HEK293 (cell line): ENCODE data around the gene ARHGAP6.

Experiments used
- CTCF ChIA-PET: fragments of 350-600 bp; formaldehyde crosslinking; extraction: SDS; loops from one replicate; lab custom pipeline; 2021; ENCODE audit warnings: antibody characterized with exemption; lab: Yijun Ruan, JAX
- POLR2A ChIA-PET: fragments of 300-600 bp; formaldehyde crosslinking; extraction: SDS; loops from one replicate; lab custom pipeline; 2020; ENCODE audit warnings: antibody characterized with exemption, inconsistent platforms; lab: Yijun Ruan, JAX
- H3K27ac ChIP-seq: fragments of 200-500 bp; sonication (Bioruptor generic); 2 replicates; pipeline ENCODE4 v1.5.1; 2014; ENCODE audit warnings: low read depth, low read length, control low read depth, inconsistent platforms; ENCODE audit errors: extremely low read depth
- H3K36me3 ChIP-seq, 2 experiments: fragments of 200-500 bp in 1 of 2; sonication (Bioruptor generic) in 1 of 2; 1 replicate in 1 of 2; 2 replicates in 1 of 2; pipeline ENCODE4 v1.5.1; 2014 to 2017; ENCODE audit warnings: inconsistent platforms in 2 of 2, low read length in 2 of 2; ENCODE audit not compliant: control insufficient read depth in 2 of 2, insufficient read depth in 1 of 2
- H3K4me1 ChIP-seq: fragments of 200-500 bp; sonication (Bioruptor generic); 2 replicates; pipeline ENCODE4 v1.5.1; 2014; ENCODE audit warnings: mild to moderate bottlenecking, low read length, inconsistent platforms; ENCODE audit not compliant: control insufficient read depth, insufficient read depth
- H3K4me3 ChIP-seq: 2 replicates; pipeline ENCODE4 v1.5.1; 2011; ENCODE audit warnings: low read depth, mild to moderate bottlenecking, control low read depth, low read length, moderate library complexity
- H3K9me3 ChIP-seq: fragments of 200-500 bp; sonication (Bioruptor generic); 2 replicates; pipeline ENCODE4 v1.5.1; 2014; ENCODE audit warnings: low read depth, low read length, inconsistent platforms; ENCODE audit not compliant: control insufficient read depth, insufficient read depth
- CTCF ChIP-seq: fragments of 450-650 bp; formaldehyde crosslinking; IDR thresholded peaks from 2 replicates; pipeline ENCODE4 v1.5.1; 2016; ENCODE audit warnings: missing biosample characterization, missing genetic modification characterization
- KLF1 ChIP-seq: fragments of 450-650 bp; formaldehyde crosslinking; IDR thresholded peaks from 2 replicates; pipeline ENCODE4 v1.5.1; 2016; ENCODE audit warnings: missing biosample characterization, missing genetic modification characterization
- PATZ1 ChIP-seq: fragments of 450-650 bp; formaldehyde crosslinking; IDR thresholded peaks from 2 replicates; pipeline ENCODE4 v1.5.1; 2016; ENCODE audit warnings: missing biosample characterization, missing genetic modification characterization
- REST ChIP-seq: fragments of 450-650 bp; formaldehyde crosslinking; IDR thresholded peaks from 2 replicates; pipeline ENCODE4 v1.5.1; 2016; ENCODE audit warnings: missing biosample characterization, missing genetic modification characterization
- ZBTB11 ChIP-seq: fragments of 450-650 bp; formaldehyde crosslinking; conservative IDR thresholded peaks from 2 replicates; pipeline ENCODE4 v1.5.1; 2016; ENCODE audit warnings: low read depth, missing biosample characterization, missing genetic modification characterization
- ZBTB7A ChIP-seq: fragments of 450-650 bp; formaldehyde crosslinking; IDR thresholded peaks from 2 replicates; pipeline ENCODE4 v1.5.1; 2016; ENCODE audit warnings: low read depth, missing biosample characterization, missing genetic modification characterization
- ZEB2 ChIP-seq: fragments of 450-650 bp; formaldehyde crosslinking; IDR thresholded peaks from 2 replicates; pipeline ENCODE4 v1.5.1; 2016; ENCODE audit warnings: missing biosample characterization, missing genetic modification characterization
- ZNF138 ChIP-seq: fragments of 450-650 bp; formaldehyde crosslinking; IDR thresholded peaks from 2 replicates; pipeline ENCODE4 v1.5.1; 2016; ENCODE audit warnings: missing biosample characterization, missing genetic modification characterization, borderline replicate concordance
- ZNF155 ChIP-seq: fragments of 450-650 bp; formaldehyde crosslinking; IDR thresholded peaks from 2 replicates; pipeline ENCODE4 v1.5.1; 2016; ENCODE audit warnings: missing biosample characterization, missing genetic modification characterization
- ZNF174 ChIP-seq: fragments of 450-650 bp; formaldehyde crosslinking; IDR thresholded peaks from 2 replicates; pipeline ENCODE4 v1.5.0; 2017; ENCODE audit warnings: missing biosample characterization, mild to moderate bottlenecking, missing genetic modification characterization
- ZNF266 ChIP-seq: fragments of 450-650 bp; formaldehyde crosslinking; IDR thresholded peaks from 2 replicates; pipeline ENCODE4 v1.5.1; 2016; ENCODE audit warnings: missing biosample characterization, missing genetic modification characterization, low read depth
- ZNF362 ChIP-seq: fragments of 450-650 bp; formaldehyde crosslinking; IDR thresholded peaks from 2 replicates; pipeline ENCODE4 v1.5.1; 2016; ENCODE audit warnings: missing biosample characterization, missing genetic modification characterization
- ZNF433 ChIP-seq: fragments of 450-650 bp; formaldehyde crosslinking; IDR thresholded peaks from 2 replicates; pipeline ENCODE4 v1.5.1; 2016; ENCODE audit warnings: missing biosample characterization, missing genetic modification characterization, low read depth
- ZNF473 ChIP-seq: fragments of 450-650 bp; formaldehyde crosslinking; IDR thresholded peaks from 2 replicates; pipeline ENCODE4 v1.5.1; 2017; ENCODE audit warnings: missing biosample characterization, missing genetic modification characterization
- ZNF514 ChIP-seq: fragments of 450-650 bp; formaldehyde crosslinking; IDR thresholded peaks from 2 replicates; pipeline ENCODE4 v1.5.1; 2016; ENCODE audit warnings: missing biosample characterization, missing genetic modification characterization
- ZNF629 ChIP-seq: fragments of 450-650 bp; formaldehyde crosslinking; IDR thresholded peaks from 2 replicates; pipeline ENCODE4 v1.5.1; 2017; ENCODE audit warnings: missing biosample characterization, missing genetic modification characterization
- ZNF664 ChIP-seq: fragments of 450-650 bp; formaldehyde crosslinking; IDR thresholded peaks from 2 replicates; pipeline ENCODE4 v1.5.1; 2016; ENCODE audit warnings: missing biosample characterization, missing genetic modification characterization
- ZNF843 ChIP-seq: fragments of 450-650 bp; formaldehyde crosslinking; IDR thresholded peaks from 2 replicates; pipeline ENCODE4 v1.5.1; 2016; ENCODE audit warnings: missing biosample characterization, missing genetic modification characterization
- ZSCAN16 ChIP-seq: fragments of 450-650 bp; formaldehyde crosslinking; IDR thresholded peaks from 2 replicates; pipeline ENCODE4 v1.5.1; 2016; ENCODE audit warnings: missing biosample characterization, missing genetic modification characterization
- ZSCAN30 ChIP-seq: fragments of 450-650 bp; IDR thresholded peaks from 2 replicates; pipeline ENCODE4 v1.5.1; 2018; ENCODE audit warnings: missing biosample characterization, mild to moderate bottlenecking, missing genetic modification characterization, moderate library complexity

The ARHGAP6 gene

GRCh38 chrX:11397680-11398079 lies 268.0 kb downstream of the ARHGAP6 start (continued):
- TF ChIP-seq ZNF138 (tag by site-specific recombination) (no peak), ZBTB11 (no peak), CTCF (tag by site-specific recombination) (no peak)
- TF ChIP-seq, all 188 proteins: peak for 0

GRCh38 chrX:11395859-11396258 lies 269.9 kb downstream of the ARHGAP6 start:
- no peak overlapping the region for H3K4me3 ChIP-seq
- POLR2A ChIA-PET, result no interaction called here
- H3K9me3 ChIP-seq, result no peaks in the 10 kb centered on the region
- H3K27ac ChIP-seq, result no peak overlapping the region
- CTCF ChIA-PET, result no interaction called here
- no peaks in the 10 kb centered on the region for H3K36me3 ChIP-seq
- no peaks in the 10 kb centered on the region for H3K4me1 ChIP-seq
- TF ChIP-seq ZNF629 (tag by site-specific recombination) (no peak), PATZ1 (tag by site-specific recombination) (no peak), REST (tag by site-specific recombination) (no peak), KLF1 (tag by site-specific recombination) (no peak), ZNF174 (tag by site-specific recombination) (no peak), ZBTB7A (no peak), ZSCAN30 (tag by site-specific recombination) (no peak), ZNF266 (tag by site-specific recombination) (no peak), ZSCAN16 (tag by site-specific recombination) (no peak), ZNF362 (tag by site-specific recombination) (no peak), ZNF155 (tag by site-specific recombination) (no peak), ZNF514 (tag by site-specific recombination) (no peak), ZNF843 (tag by site-specific recombination) (no peak), ZNF473 (tag by site-specific recombination) (no peak), ZEB2 (tag by site-specific recombination) (no peak), ZNF433 (tag by site-specific recombination) (no peak), ZNF664 (no peak)
